ENCODE measurements around the gene OXA1L. TPM values are rescaled to one million over a fixed set of nuclear protein-coding genes. Genes with fewer than 3 reads are reported as not detected.
"Not testable (repeated sequence)": the region's sequence is repeated elsewhere in the genome, so short reads cannot be mapped to it uniquely, and the experiment has no call there.

OXA1L gene
- total RNA-seq, 4 donors from 2014 or later: 64.3 to 83.6 (median 74.1) TPM

GRCh38 chr14:22726012-22726411 lies 40.5 kb upstream of the OXA1L start:
- TF ChIP-seq POLR2A (IDR thresholded peaks at IDR 0.05) (no peak), CTCF (IDR thresholded peaks at IDR 0.05) (no peak)
- WGBS, 2 donors: 56 to 75% methylated on average over 1 of the region's 1 CpG
- DNase-seq (ENCODE audit: low spot score in 2 of 2): no peak
- no peak overlapping the region for H3K4me3 ChIP-seq (ENCODE audit: low read depth, poor library complexity, severe bottlenecking)
- intact Hi-C loops (cut with DNase I; ENCODE audit: low total_unique reads): no loop called here

- intact Hi-C loops (cut with DNase I; ENCODE audit: low total_unique reads); H3K4me3 ChIP-seq (ENCODE audit: low read depth, poor library complexity, severe bottlenecking); DNase-seq (ENCODE audit: low spot score in 2 of 2): not testable (repeated sequence)
- 71 to 72% methylated on average over 5 of the region's 5 CpGs for WGBS, 2 donors
Measured at GRCh38 chr14:22732062-22732461, 34.4 kb upstream of the OXA1L start.

GRCh38 chr14:22733829-22734228 lies 32.7 kb upstream of the OXA1L start:
- TF ChIP-seq CTCF (IDR thresholded peaks at IDR 0.05): no peak
- no peak for TF ChIP-seq POLR2A (IDR thresholded peaks at IDR 0.05)
- intact Hi-C loops (cut with DNase I; ENCODE audit: low total_unique reads): no loop called here
- no peak for DNase-seq (ENCODE audit: low spot score in 2 of 2)
- no peak overlapping the region for H3K4me3 ChIP-seq (ENCODE audit: low read depth, poor library complexity, severe bottlenecking)
- 59 to 74% methylated on average over 2 of the region's 2 CpGs for WGBS, 2 donors

GRCh38 chr14:22735096-22735495 lies 31.4 kb upstream of the OXA1L start:
- no peak for DNase-seq (ENCODE audit: low spot score in 2 of 2)
- WGBS, 2 donors: 58 to 66% methylated on average over 2 of the region's 2 CpGs
- intact Hi-C loops (cut with DNase I; ENCODE audit: low total_unique reads): no loop called here
- TF ChIP-seq CTCF (IDR thresholded peaks at IDR 0.05): no peak
- TF ChIP-seq POLR2A (IDR thresholded peaks at IDR 0.05): no peak
- no peak overlapping the region for H3K4me3 ChIP-seq (ENCODE audit: low read depth, poor library complexity, severe bottlenecking)

- WGBS, 2 donors: 91 to 95% methylated on average over 14 of the region's 14 CpGs
- H3K4me3 ChIP-seq (ENCODE audit: low read depth, poor library complexity, severe bottlenecking); intact Hi-C loops (cut with DNase I; ENCODE audit: low total_unique reads); DNase-seq (ENCODE audit: low spot score in 2 of 2): not testable (repeated sequence)
Measured at GRCh38 chr14:22736384-22736783, 30.1 kb upstream of the OXA1L start.

- 96 to 100% methylated on average over 1 of the region's 1 CpG for WGBS, 2 donors
- no peak for TF ChIP-seq POLR2A (IDR thresholded peaks at IDR 0.05)
- no peak for TF ChIP-seq CTCF (IDR thresholded peaks at IDR 0.05)
- intact Hi-C loops (cut with DNase I; ENCODE audit: low total_unique reads): no loop called here
- H3K4me3 ChIP-seq (ENCODE audit: low read depth, poor library complexity, severe bottlenecking): no peak overlapping the region
- DNase-seq (ENCODE audit: low spot score in 2 of 2): no peak
Measured at GRCh38 chr14:22737052-22737451, 29.4 kb upstream of the OXA1L start.

GRCh38 chr14:22739423-22739822 lies 27.1 kb upstream of the OXA1L start:
- 72 to 89% methylated on average over 1 of the region's 1 CpG for WGBS, 2 donors
- no peak for TF ChIP-seq POLR2A (IDR thresholded peaks at IDR 0.05)
- TF ChIP-seq CTCF (IDR thresholded peaks at IDR 0.05): no peak
- intact Hi-C loops (cut with DNase I; ENCODE audit: low total_unique reads): no loop called here
- no peak overlapping the region for H3K4me3 ChIP-seq (ENCODE audit: low read depth, poor library complexity, severe bottlenecking)
- DNase-seq (ENCODE audit: low spot score in 2 of 2): no peak
